ENCODE results near the gene NRTN. TPM values are rescaled to one million over a fixed set of nuclear protein-coding genes. Genes with fewer than 3 reads are reported as not detected.
"Not testable (repeated sequence)": the region's sequence is repeated elsewhere in the genome, so short reads cannot be mapped to it uniquely, and the experiment has no call there.

The NRTN gene
- total RNA-seq, 1 experiment from 2014 or later = 4.6 TPM

- H2BK20ac ChIP-seq (ENCODE audit: low read depth, low read length, poor library complexity, severe bottlenecking); H3K4me3 Mint-ChIP-seq; H3K4me1 Mint-ChIP-seq: not testable (repeated sequence)
Observed at GRCh38 chr19:5855151-5855550, 50.3 kb downstream of the NRTN start.

More at GRCh38 chr19:5855151-5855550, 50.3 kb downstream of the NRTN start:
- not testable (repeated sequence) for H3K27me3 ChIP-seq (ENCODE audit: insufficient read depth, low read length); H3K4me2 ChIP-seq (ENCODE audit: insufficient read depth, insufficient read length, low read length); H3K36me3 Mint-ChIP-seq (ENCODE audit: insufficient read depth in 1 of 3, low read depth in 3 of 3); H2AFZ ChIP-seq (ENCODE audit: low read length); H3K9me3 ChIP-seq (ENCODE audit: control insufficient read depth, low read depth, low read length); H2BK5ac ChIP-seq (ENCODE audit: insufficient read length, low read length); H4K20me1 ChIP-seq (ENCODE audit: control insufficient read depth, insufficient read depth, insufficient read length); H4K5ac ChIP-seq (ENCODE audit: insufficient read length, low read depth, low read length); H3K27ac Mint-ChIP-seq; H3K23ac ChIP-seq (ENCODE audit: insufficient read length, low read depth, low read length); H3K9me3 Mint-ChIP-seq; H2BK15ac ChIP-seq (ENCODE audit: low read depth, low read length); DNase-seq; H3K56ac ChIP-seq (ENCODE audit: insufficient read length, low read depth, low read length); H3K79me1 ChIP-seq (ENCODE audit: insufficient read depth, low read depth, low read length, poor library complexity, severe bottlenecking); H3K79me2 ChIP-seq (ENCODE audit: insufficient read depth, low read length); H2AK5ac ChIP-seq (ENCODE audit: insufficient read length, low read length); H3T11ph ChIP-seq (ENCODE audit: low read length); H3K9ac ChIP-seq (ENCODE audit: extremely low read depth, insufficient read length, low read length); H2BK120ac ChIP-seq (ENCODE audit: low read depth, low read length, poor library complexity, severe bottlenecking); H3K4me1 ChIP-seq (ENCODE audit: insufficient read depth, low read length); H3K18ac ChIP-seq (ENCODE audit: insufficient read length, low read depth, low read length); H3K4ac ChIP-seq (ENCODE audit: low read depth, low read length); H4K91ac ChIP-seq (ENCODE audit: insufficient read length, low read depth, low read length); H4K8ac ChIP-seq (replicated peaks; ENCODE audit: insufficient read length, low read depth, low read length); H3K14ac ChIP-seq (ENCODE audit: insufficient read depth, low read length); H3K23me2 ChIP-seq (ENCODE audit: insufficient read length, low read depth, low read length, poor library complexity, severe bottlenecking); H3K27ac ChIP-seq (ENCODE audit: insufficient read length, low read depth, low read length); H2BK12ac ChIP-seq (ENCODE audit: insufficient read length, low read depth, low read length)
- H3K27me3 Mint-ChIP-seq (ENCODE audit: low read depth) = peaks cover 27% of the 10 kb centered on the region
- no CpG with 5 or more reads among the region's 9 CpGs for WGBS (ENCODE audit: extremely low coverage, insufficient read length, low lambda C conversion rate)

Measured in H9 (cell line).